HepG2 (cell line): ENCODE measurements around the gene LYZ. TPM values are rescaled to one million over a fixed set of nuclear protein-coding genes. Genes with fewer than 3 reads are reported as not detected.

Experiments used
- HNRNPLL ChIP-seq: fragments of 200-400 bp; formaldehyde crosslinking; IDR thresholded peaks from 2 replicates; pipeline ENCODE4 v1.6.1; 2017; ENCODE audit warnings: mild to moderate bottlenecking, low read depth, low read length; ENCODE audit not compliant: poor library complexity, severe bottlenecking
- JDP2 ChIP-seq: sonication (generic); formaldehyde crosslinking; IDR thresholded peaks from 2 replicates; pipeline ENCODE4 v1.8.1; 2022; ENCODE audit warnings: missing genetic modification reagents, borderline replicate concordance
- JUN ChIP-seq: sonication (generic); formaldehyde crosslinking; IDR thresholded peaks from 2 replicates; pipeline ENCODE4 v1.4.0; 2020; ENCODE audit warnings: mild to moderate bottlenecking, missing genetic modification reagents
- PRMT3 ChIP-seq: sonication (generic); formaldehyde crosslinking; IDR thresholded peaks from 2 replicates; pipeline ENCODE4 v1.8.1; 2022; ENCODE audit warnings: low read depth, mild to moderate bottlenecking, moderate library complexity, missing genetic modification reagents, borderline replicate concordance
- SMYD3 ChIP-seq: sonication (generic); formaldehyde crosslinking; IDR thresholded peaks from 2 replicates; pipeline ENCODE4 v1.8.1; 2023; ENCODE audit warnings: mild to moderate bottlenecking, missing genetic modification reagents
- STAT5B ChIP-seq: sonication (generic); formaldehyde crosslinking; IDR thresholded peaks from 2 replicates; pipeline ENCODE4 v1.4.0; 2020; ENCODE audit warnings: missing genetic modification reagents
- TCF7 ChIP-seq: sonication (generic); IDR thresholded peaks from 2 replicates; pipeline ENCODE4 v1.6.1; 2016; ENCODE audit warnings: antibody characterized with exemption, low read depth
- TSC22D2 ChIP-seq: sonication (generic); formaldehyde crosslinking; IDR thresholded peaks from 2 replicates; pipeline ENCODE4 v1.5.1; 2020; ENCODE audit warnings: missing genetic modification reagents, mild to moderate bottlenecking, borderline replicate concordance
- ZNF224 ChIP-seq: sonication (generic); formaldehyde crosslinking; IDR thresholded peaks from 2 replicates; pipeline ENCODE4 v1.5.0; 2020; ENCODE audit warnings: mild to moderate bottlenecking, missing genetic modification reagents
- ZNF430 ChIP-seq: sonication (generic); formaldehyde crosslinking; IDR thresholded peaks from 2 replicates; pipeline ENCODE4 v1.9.0; 2021; ENCODE audit warnings: mild to moderate bottlenecking, missing genetic modification reagents
- ZNF510 ChIP-seq: sonication (generic); formaldehyde crosslinking; IDR thresholded peaks from 2 replicates; pipeline ENCODE4 v1.4.0; 2020; ENCODE audit warnings: low read depth, mild to moderate bottlenecking, missing genetic modification reagents
- polyA plus RNA-seq, 8 experiments: library from polyadenylated mRNA; depleted of rRNA in 3 of 8; stranded (reverse) in 7 of 8; unstranded in 1 of 8; fragments of >200 nt; fragmentation: Illumina TruSeq in 4 of 8; extraction: Trizol in 4 of 8; gene quantifications; 2 replicates each; pipeline versions ENCODE4 v1.2.1 to v1.2.3, GENCODE V29; 2011 to 2016; ENCODE audit warnings: low read depth in 4 of 8, missing spikeins in 1 of 8, mixed read lengths in 1 of 8; ENCODE audit not compliant: insufficient read depth in 1 of 8
- total RNA-seq, 5 experiments: library from RNA; depleted of rRNA; stranded (reverse); fragments of >200 nt; fragmentation: Illumina TruSeq; extraction: Trizol; gene quantifications; 2 replicates each; pipeline ENCODE4 v1.2.3, GENCODE V29; 2016; ENCODE audit warnings: low read depth in 1 of 5
- TF ChIP-seq, protein P1 (sequence below): sonication (generic); formaldehyde crosslinking; IDR thresholded peaks from 2 replicates; pipeline ENCODE4 v1.4.0; 2020; ENCODE audit warnings: mild to moderate bottlenecking, low read depth, missing genetic modification reagents
- TF ChIP-seq, protein P2 (sequence below): sonication (generic); formaldehyde crosslinking; IDR thresholded peaks from 2 replicates; pipeline ENCODE4 v1.5.0; 2020; ENCODE audit warnings: mild to moderate bottlenecking, missing genetic modification reagents
- TF ChIP-seq, protein P3 (sequence below): sonication (generic); formaldehyde crosslinking; IDR thresholded peaks from 2 replicates; pipeline ENCODE4 v1.4.0; 2020; ENCODE audit warnings: missing genetic modification reagents, borderline replicate concordance
- TF ChIP-seq, protein P4 (sequence below): sonication (generic); formaldehyde crosslinking; IDR thresholded peaks from 2 replicates; pipeline ENCODE4 v1.4.0; 2020; ENCODE audit warnings: missing genetic modification reagents, borderline replicate concordance
- TF ChIP-seq, protein P5 (sequence below): sonication (generic); formaldehyde crosslinking; IDR thresholded peaks from 2 replicates; pipeline ENCODE4 v1.5.0; 2020; ENCODE audit warnings: mild to moderate bottlenecking, missing genetic modification reagents, moderate library complexity
- TF ChIP-seq, protein P6 (sequence below): sonication (generic); formaldehyde crosslinking; IDR thresholded peaks from 2 replicates; pipeline ENCODE4 v1.5.0; 2020; ENCODE audit warnings: missing genetic modification reagents

Gene LYZ
- total and polyA plus RNA-seq, 2 of the 13 experiments (the other 11 are each of a cell fraction or from before 2014, with no cell fraction given) = 1,788 to 2,054 TPM

DNA sequence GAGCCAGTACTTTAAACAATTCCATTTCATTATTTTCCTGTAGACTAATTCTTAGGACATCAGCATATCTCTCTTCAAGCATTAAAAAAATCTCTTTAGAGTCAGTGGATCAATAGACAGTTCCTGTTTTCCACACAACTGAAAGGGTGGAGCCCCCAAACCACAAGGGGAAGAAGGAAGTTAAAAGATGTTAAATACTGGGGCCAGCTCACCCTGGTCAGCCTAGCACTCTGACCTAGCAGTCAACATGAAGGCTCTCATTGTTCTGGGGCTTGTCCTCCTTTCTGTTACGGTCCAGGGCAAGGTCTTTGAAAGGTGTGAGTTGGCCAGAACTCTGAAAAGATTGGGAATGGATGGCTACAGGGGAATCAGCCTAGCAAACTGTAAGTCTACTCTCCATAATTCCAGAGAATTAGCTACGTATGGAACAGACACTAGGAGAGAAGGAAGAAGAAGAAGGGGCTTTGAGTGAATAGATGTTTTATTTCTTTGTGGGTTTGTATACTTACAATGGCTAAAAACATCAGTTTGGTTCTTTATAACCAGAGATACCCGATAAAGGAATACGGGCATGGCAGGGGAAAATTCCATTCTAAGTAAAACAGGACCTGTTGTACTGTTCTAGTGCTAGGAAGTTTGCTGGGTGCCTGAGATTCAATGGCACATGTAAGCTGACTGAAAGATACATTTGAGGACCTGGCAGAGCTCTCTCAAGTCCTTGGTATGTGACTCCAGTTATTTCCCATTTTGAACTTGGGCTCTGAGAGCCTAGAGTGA is at the start of gene LYZ (continued):
- peak; percentile 54; the same call in 1 of the 2 replicates for TF ChIP-seq TSC22D2 (CRISPR knock-in tag)
- 0 out of 2 replicates have a peak, but pooled peaks have one; percentile 70 for TF ChIP-seq STAT5B (CRISPR knock-in tag)
- peak; percentile 87 for TF ChIP-seq JUN (CRISPR knock-in tag)
- no peak for TF ChIP-seq JDP2
- peak; percentile 73; the same call in 1 of the 2 replicates for TF ChIP-seq PRMT3
- TF ChIP-seq, protein P1, sequence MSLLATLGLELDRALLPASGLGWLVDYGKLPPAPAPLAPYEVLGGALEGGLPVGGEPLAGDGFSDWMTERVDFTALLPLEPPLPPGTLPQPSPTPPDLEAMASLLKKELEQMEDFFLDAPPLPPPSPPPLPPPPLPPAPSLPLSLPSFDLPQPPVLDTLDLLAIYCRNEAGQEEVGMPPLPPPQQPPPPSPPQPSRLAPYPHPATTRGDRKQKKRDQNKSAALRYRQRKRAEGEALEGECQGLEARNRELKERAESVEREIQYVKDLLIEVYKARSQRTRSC (CRISPR knock-in tag) = 0 out of 2 replicates have a peak, but pooled peaks have one; percentile 51
- TF ChIP-seq SMYD3 (CRISPR knock-in tag) = peak; percentile 94
- TF ChIP-seq ZNF510 (CRISPR knock-in tag) = peak; percentile 72; the same call in 1 of the 2 replicates
- TF ChIP-seq, protein P2, sequence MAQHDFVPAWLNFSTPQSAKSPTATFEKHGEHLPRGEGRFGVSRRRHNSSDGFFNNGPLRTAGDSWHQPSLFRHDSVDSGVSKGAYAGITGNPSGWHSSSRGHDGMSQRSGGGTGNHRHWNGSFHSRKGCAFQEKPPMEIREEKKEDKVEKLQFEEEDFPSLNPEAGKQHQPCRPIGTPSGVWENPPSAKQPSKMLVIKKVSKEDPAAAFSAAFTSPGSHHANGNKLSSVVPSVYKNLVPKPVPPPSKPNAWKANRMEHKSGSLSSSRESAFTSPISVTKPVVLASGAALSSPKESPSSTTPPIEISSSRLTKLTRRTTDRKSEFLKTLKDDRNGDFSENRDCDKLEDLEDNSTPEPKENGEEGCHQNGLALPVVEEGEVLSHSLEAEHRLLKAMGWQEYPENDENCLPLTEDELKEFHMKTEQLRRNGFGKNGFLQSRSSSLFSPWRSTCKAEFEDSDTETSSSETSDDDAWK (CRISPR knock-in tag) = no peak
- TF ChIP-seq, protein P3, sequence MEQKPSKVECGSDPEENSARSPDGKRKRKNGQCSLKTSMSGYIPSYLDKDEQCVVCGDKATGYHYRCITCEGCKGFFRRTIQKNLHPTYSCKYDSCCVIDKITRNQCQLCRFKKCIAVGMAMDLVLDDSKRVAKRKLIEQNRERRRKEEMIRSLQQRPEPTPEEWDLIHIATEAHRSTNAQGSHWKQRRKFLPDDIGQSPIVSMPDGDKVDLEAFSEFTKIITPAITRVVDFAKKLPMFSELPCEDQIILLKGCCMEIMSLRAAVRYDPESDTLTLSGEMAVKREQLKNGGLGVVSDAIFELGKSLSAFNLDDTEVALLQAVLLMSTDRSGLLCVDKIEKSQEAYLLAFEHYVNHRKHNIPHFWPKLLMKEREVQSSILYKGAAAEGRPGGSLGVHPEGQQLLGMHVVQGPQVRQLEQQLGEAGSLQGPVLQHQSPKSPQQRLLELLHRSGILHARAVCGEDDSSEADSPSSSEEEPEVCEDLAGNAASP = peak; percentile 94
- TF ChIP-seq, protein P4, sequence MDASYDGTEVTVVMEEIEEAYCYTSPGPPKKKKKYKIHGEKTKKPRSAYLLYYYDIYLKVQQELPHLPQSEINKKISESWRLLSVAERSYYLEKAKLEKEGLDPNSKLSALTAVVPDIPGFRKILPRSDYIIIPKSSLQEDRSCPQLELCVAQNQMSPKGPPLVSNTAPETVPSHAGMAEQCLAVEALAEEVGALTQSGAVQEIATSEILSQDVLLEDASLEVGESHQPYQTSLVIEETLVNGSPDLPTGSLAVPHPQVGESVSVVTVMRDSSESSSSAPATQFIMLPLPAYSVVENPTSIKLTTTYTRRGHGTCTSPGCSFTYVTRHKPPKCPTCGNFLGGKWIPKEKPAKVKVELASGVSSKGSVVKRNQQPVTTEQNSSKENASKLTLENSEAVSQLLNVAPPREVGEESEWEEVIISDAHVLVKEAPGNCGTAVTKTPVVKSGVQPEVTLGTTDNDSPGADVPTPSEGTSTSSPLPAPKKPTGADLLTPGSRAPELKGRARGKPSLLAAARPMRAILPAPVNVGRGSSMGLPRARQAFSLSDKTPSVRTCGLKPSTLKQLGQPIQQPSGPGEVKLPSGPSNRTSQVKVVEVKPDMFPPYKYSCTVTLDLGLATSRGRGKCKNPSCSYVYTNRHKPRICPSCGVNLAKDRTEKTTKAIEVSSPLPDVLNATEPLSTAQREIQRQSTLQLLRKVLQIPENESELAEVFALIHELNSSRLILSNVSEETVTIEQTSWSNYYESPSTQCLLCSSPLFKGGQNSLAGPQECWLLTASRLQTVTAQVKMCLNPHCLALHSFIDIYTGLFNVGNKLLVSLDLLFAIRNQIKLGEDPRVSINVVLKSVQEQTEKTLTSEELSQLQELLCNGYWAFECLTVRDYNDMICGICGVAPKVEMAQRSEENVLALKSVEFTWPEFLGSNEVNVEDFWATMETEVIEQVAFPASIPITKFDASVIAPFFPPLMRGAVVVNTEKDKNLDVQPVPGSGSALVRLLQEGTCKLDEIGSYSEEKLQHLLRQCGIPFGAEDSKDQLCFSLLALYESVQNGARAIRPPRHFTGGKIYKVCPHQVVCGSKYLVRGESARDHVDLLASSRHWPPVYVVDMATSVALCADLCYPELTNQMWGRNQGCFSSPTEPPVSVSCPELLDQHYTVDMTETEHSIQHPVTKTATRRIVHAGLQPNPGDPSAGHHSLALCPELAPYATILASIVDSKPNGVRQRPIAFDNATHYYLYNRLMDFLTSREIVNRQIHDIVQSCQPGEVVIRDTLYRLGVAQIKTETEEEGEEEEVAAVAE (CRISPR knock-in tag) = peak; percentile 64; the same call in 1 of the 2 replicates
- TF ChIP-seq TCF7 = peak; percentile 92
- TF ChIP-seq, protein P5, sequence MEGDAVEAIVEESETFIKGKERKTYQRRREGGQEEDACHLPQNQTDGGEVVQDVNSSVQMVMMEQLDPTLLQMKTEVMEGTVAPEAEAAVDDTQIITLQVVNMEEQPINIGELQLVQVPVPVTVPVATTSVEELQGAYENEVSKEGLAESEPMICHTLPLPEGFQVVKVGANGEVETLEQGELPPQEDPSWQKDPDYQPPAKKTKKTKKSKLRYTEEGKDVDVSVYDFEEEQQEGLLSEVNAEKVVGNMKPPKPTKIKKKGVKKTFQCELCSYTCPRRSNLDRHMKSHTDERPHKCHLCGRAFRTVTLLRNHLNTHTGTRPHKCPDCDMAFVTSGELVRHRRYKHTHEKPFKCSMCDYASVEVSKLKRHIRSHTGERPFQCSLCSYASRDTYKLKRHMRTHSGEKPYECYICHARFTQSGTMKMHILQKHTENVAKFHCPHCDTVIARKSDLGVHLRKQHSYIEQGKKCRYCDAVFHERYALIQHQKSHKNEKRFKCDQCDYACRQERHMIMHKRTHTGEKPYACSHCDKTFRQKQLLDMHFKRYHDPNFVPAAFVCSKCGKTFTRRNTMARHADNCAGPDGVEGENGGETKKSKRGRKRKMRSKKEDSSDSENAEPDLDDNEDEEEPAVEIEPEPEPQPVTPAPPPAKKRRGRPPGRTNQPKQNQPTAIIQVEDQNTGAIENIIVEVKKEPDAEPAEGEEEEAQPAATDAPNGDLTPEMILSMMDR (CRISPR knock-in tag) = peak; percentile 24; the same call in 1 of the 2 replicates
- TF ChIP-seq ZNF224 (CRISPR knock-in tag) = no peak
- no peak for TF ChIP-seq HNRNPLL
- peak; percentile 54; the same call in 1 of the 2 replicates for TF ChIP-seq ZNF430 (CRISPR knock-in tag)
- TF ChIP-seq, protein P6, sequence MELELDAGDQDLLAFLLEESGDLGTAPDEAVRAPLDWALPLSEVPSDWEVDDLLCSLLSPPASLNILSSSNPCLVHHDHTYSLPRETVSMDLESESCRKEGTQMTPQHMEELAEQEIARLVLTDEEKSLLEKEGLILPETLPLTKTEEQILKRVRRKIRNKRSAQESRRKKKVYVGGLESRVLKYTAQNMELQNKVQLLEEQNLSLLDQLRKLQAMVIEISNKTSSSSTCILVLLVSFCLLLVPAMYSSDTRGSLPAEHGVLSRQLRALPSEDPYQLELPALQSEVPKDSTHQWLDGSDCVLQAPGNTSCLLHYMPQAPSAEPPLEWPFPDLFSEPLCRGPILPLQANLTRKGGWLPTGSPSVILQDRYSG (CRISPR knock-in tag) = peak; percentile 39; the same call in 1 of the 2 replicates
